HG03575 (cell line): ENCODE results near the gene SH2D4B.

ENCODE experiments used
- ATAC-seq: cut with Tn5 transposase; IDR thresholded peaks from one replicate; pipeline ENCODE4 v1.9.1; 2021; ENCODE audit not compliant: unreplicated experiment, insufficient number of reproducible peaks, low FRiP score; ENCODE audit errors: extremely low read depth

SH2D4B gene

DNA sequence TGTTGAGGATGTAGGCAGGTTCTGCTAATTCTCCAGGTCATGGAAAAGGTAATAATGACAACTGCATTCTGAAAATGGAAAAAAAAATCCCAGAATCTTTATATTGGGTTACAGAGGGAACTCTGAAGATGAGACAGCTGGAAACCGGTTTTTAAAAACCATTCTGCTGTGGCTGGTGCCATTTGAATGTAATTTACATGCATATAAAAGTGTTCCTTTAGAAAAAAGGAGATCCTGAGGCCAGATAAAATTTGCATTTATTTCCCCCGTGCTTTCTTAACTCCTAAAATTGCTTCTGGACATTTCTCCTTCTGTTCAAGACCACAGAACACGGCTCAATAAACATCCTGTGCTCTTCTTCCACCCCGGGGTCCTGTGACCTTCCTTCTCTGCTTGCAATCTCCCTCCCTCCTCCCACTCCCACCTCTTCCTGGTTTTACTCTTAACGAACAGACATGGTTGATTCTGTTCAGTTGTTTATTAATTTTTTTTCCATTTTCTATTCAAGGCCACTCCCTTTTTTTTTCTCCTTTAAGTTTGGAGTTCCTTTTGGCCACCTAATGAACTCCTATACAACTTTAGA, 41.6 kb downstream of the SH2D4B start:
- ATAC-seq = no peak

GRCh38 chr10:80579849-80580637, 42.3 kb downstream of the SH2D4B start:
- ATAC-seq = no peak

DNA sequence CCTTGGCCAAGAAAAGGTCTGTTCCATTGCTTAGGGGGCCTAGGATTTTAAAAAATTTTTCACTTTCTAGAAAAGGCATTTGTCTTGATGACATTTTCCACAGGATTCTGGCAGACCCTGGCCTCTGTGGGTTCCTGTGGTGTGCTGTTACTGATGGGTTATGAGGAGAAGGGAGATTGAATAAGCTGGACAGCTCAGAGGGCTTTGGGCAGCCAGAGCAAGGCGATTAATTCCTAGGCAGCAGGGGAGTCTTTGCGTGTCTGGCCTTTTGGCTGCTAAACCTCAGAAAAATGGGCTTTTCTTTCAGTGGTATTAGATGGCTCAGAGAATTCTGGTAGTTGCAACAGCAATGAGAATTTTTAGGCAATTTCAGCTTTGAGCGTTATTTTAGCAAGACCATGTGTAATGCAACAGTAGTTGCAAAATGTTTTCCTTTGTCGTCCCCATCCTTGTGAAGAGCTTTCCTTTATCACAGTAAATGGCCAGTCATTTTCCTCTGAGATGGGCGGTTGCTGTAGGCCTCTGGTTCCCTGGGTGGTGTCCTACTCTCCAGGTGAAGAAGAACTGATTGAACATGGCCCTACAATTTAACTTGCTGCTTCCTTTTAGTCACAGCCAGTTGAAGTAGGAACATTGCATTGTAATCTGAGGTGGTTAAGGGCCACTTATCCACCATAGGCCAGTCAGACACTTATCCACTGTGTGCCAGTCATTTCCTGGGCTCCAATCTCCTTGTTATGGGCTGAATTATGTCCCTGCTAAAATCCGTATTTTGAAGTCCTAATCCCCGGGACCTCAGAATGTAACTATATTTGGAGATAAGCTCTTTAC, 43.2 kb downstream of the SH2D4B start:
- no peak for ATAC-seq

GRCh38 chr10:80581469-80581835, 43.8 kb downstream of the SH2D4B start:
- no peak for ATAC-seq

DNA sequence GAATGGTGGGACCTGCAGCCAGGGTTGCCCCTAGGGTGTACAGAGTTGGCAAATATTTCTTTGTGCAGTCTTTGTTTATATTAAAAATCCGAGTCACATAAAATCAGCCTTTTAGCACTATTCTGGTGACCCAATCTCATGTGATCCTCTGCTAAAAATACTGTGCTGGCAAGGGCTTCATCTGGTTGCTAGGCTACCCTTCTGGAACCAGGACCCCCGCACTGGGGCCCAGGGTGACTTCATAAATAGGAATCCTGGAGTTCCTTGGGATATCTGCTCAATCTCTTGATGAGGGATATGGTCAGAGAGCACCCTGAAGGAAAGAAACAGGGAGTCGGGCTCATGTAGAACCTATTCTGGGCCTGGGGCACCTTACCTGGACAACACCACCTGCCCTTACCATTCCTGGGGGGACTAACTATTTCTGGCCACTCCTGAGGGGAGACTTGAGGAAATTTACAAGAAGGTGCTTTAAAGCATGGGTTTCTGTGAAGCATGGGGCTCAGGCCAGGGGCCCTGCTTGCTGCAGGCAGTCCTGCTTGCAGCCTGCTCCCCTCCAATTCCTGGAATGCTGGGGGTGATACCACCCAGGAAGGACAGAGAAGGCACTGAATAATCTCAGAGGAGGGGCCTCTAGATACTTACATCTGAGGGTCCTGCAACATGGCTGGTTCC, 44.7 kb downstream of the SH2D4B start:
- no peak for ATAC-seq

DNA sequence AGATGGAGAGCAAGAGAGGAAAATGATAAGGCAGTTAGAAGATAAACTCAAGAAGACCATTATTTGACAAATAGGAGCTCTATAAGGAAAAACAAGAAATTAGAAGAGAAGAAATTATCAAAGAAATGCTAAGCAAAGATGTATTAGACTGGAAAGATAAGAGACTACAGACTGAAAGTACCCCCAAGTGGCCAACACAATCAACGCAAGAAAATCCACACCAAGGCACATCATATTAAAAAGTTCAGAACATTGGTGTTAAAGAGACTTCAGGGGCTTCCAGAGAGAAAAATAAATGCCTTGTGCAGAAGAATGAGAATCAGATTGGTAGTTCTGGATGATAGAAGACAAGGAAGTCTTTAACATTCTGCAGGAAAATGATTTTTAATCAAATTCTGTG, 46.0 kb downstream of the SH2D4B start:
- ATAC-seq = no peak

DNA sequence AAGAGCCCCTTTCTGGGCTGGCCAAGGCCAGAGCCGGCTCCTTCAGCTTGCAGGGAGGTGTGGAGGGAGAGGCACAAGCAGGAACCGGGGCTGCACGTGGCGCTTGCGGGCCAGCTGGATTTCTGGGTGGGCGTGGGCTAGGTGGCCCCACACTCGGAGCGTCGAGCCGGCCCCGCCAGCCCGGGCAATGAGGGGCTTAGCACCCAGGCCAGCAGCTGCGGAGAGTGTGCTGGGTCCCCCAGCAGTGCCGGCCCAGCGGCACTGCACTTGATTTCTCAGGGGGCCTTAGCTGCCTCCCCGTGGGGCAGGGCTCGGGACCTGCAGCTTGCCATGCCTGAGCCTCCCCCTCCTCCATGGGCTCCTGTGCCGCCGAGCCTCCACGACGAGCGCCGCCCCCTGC, 48.1 kb downstream of the SH2D4B start:
- ATAC-seq = no peak

DNA sequence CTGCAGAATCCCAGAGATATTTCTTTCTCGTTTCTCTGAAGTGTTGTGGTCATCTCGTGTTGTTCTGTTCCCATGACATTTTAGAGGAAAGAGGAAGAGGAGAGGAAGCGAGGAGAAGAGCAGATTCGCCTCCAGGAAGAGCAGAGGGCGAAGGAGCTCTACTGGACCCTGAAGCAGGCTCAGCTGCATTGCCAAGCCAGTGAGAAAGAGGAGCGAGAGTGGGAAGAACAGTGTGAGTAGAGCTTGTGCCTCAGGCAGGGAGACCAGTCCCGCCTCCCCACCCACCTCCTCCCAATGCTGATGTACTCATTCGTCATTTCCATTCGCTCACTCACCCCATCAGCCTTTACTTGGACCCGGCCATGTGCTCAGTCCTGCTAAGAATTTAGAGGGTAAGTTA, 50.8 kb downstream of the SH2D4B start:
- ATAC-seq = no peak

GRCh38 chr10:80589726-80590373, 52.1 kb downstream of the SH2D4B start:
- peak; percentile 93 for ATAC-seq

DNA sequence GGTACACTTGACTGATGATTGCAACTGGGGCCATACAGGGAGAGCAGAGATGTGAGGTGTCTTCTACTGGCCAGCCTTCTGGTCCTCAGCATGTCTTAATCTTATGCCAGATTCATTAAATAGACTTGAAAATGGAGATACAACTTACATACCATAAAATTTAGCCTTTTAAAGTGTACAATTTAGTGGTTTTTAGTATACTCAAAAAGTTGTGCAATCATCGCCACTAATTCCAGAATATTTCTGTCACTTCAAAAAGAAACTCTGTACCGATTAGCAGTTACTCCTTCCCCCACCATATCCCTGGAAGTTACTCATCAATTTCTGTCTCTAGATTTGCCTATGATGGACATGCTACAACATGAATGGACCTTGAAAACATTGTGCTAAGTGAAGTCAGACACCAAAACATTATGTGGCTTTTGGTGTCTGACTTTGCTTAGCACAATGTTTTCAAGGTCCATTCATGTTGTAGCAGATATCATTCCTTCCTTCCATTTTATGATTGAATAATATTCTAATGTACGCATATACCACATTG, 53.0 kb downstream of the SH2D4B start:
- ATAC-seq = no peak

GRCh38 chr10:80596391-80597257, 58.9 kb downstream of the SH2D4B start:
- ATAC-seq = no peak

DNA sequence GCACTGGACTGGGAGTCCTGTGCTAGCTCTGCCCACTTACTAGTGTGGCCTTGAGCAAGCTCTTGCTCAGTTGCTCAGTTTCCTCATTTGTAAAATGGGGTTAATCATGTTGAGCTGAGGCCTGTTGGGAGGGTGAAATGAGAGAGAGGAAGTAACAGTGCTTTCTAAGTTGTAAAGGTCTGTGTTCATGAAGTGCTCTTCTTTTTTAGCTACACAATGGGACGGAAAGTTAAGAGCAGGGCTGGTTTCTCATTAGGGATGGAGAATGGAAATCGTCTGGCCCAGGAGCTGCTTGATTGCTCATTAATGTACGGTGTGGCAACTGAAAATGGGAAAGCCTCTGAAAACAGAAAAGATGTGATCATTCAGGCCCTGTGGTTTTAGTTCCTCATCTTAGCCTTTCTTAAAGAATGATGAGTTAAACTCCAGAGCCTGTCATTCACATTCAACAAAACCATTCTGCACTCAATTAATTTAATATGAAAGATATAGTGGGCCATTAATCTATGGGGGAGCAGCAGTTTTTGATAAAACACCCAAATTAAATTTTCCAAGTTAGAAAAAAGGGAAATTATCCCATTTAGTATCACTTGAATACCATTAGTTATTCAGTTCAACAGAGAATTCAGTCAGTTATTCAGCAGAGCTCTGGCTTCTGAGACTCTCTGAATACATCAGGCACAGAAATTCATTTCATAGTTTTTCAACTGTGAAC, 60.5 kb downstream of the SH2D4B start:
- no peak for ATAC-seq

DNA sequence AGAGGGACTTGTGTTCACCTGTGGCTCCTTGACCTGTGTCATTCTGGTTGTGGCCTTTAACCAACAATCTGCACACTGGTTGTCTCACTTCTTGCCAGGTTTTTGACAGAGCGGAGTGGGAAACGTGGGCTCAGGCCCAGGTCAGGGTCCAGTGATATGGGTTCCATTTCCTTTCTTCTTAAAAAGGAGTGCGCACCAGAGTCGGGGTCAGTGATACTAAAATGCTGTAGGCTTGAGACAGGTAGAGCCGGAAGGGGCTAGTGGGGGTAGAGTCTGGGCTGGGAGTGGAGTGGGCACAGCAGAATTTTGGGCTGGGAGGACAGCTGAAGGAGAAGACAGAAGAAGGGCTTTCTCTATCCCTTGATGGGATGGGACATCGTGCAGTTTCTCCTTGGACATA, 61.2 kb downstream of the SH2D4B start:
- no peak for ATAC-seq

- ATAC-seq = peak; percentile 57
These were observed 61.7 kb downstream of the SH2D4B start for GRCh38 chr10:80599424-80599847.

GRCh38 chr10:80600256-80600655, 62.6 kb downstream of the SH2D4B start:
- no peak for ATAC-seq

GRCh38 chr10:80602881-80603280, 65.2 kb downstream of the SH2D4B start:
- ATAC-seq = no peak

DNA sequence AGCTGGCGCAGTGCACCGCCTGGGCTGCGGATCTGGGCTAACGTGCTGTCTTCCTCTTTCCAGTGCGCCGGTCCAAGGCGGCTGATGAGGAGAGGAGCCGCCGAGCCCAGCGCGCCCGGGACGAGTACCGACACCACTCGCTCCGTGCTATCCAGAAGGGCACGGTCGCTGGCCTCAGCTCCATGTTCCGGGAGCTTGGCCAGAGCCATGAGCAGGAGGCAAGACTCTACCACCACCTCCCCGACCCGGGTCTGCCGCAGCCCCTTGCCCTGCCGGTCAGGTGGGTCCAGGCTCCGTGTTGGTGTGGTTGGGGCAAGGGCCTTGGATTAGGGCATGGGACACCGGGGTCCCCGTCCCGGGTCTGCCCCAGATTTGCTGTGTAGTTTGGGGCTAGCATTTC, 65.8 kb downstream of the SH2D4B start:
- no peak for ATAC-seq
